ENCODE data around the gene ATP8B4. TPM values are rescaled to one million over a fixed set of nuclear protein-coding genes. Genes with fewer than 3 reads are reported as not detected.

The ATP8B4 gene
- total RNA-seq, 1 experiment from 2014 or later, result not detected

- intact Hi-C loops (cut with micrococcal nuclease; ENCODE audit: unreplicated experiment), result no loop called here
- CTCF ChIA-PET, result no interaction called here
Measured at GRCh38 chr15:50028326-50028725, 90.7 kb downstream of the ATP8B4 start.

DNA sequence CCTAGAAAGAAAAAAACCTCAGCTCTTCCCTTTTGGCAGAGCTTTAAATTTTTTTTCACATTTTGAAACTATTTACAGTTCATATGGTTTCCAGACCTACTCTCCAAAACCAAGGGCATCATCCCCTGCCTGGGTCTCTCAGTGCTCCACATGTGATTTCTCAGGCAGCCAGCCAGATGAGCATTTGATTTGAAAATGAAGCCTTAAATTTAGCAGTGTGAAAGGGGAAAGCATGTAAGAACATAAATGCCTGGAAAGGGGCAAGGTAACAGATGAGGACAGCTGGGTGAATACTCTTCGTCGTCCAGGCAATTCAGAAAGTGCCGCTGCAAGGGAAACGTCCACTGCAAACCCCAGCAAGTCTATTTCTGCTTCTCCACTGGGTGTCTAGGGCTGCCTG, 94.8 kb downstream of the ATP8B4 start:
- Histone ChIP-seq H3K36me3 (ENCODE audit: control insufficient read depth, insufficient read depth, low read length) (no peaks in the 10 kb centered on the region), H3K27ac (ENCODE audit: low read length) (no peak overlapping the region), H3K4me1 (ENCODE audit: control insufficient read depth, insufficient read depth, low read length) (no peaks in the 10 kb centered on the region), H3K27me3 (ENCODE audit: control insufficient read depth, insufficient read depth, low read length) (no peaks in the 10 kb centered on the region; the same call in 1 of the 2 replicates), H3K9me3 (ENCODE audit: control insufficient read depth, insufficient read depth, low read depth, low read length) (no peaks in the 10 kb centered on the region), H3K4me3 (ENCODE audit: low read depth in 2 of 2, low read length in 2 of 2) (no peak overlapping the region)
- no peak for TF ChIP-seq SIN3A (IDR thresholded peaks at IDR 0.05; ENCODE audit: borderline replicate concordance, insufficient read depth, low read depth, low read length)
- no peak for TF ChIP-seq REST (IDR thresholded peaks at IDR 0.05; ENCODE audit: insufficient read depth in 1 of 2, low read depth in 2 of 2, low read length in 1 of 2)
- TF ChIP-seq TCF7L2 (IDR thresholded peaks at IDR 0.05; ENCODE audit: low read depth, low read length), result no peak
- TF ChIP-seq, protein P1, sequence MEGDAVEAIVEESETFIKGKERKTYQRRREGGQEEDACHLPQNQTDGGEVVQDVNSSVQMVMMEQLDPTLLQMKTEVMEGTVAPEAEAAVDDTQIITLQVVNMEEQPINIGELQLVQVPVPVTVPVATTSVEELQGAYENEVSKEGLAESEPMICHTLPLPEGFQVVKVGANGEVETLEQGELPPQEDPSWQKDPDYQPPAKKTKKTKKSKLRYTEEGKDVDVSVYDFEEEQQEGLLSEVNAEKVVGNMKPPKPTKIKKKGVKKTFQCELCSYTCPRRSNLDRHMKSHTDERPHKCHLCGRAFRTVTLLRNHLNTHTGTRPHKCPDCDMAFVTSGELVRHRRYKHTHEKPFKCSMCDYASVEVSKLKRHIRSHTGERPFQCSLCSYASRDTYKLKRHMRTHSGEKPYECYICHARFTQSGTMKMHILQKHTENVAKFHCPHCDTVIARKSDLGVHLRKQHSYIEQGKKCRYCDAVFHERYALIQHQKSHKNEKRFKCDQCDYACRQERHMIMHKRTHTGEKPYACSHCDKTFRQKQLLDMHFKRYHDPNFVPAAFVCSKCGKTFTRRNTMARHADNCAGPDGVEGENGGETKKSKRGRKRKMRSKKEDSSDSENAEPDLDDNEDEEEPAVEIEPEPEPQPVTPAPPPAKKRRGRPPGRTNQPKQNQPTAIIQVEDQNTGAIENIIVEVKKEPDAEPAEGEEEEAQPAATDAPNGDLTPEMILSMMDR (IDR thresholded peaks at IDR 0.05), result no peak
- TF ChIP-seq POLR2AphosphoS5 (IDR thresholded peaks at IDR 0.05; ENCODE audit: low read depth, low read length), result no peak
- POLR2A ChIA-PET, result interaction anchor here (0.5 kb wide), 1 partner anchor 248 kb away, joined by 11 read pairs; no protein-coding TSS in a partner anchor
- no TSS peak for BruUV-seq (replicated peaks)
- CTCF ChIA-PET, result no interaction called here
- intact Hi-C loops (cut with micrococcal nuclease; ENCODE audit: unreplicated experiment) (no loop called here), in situ Hi-C loops (cut with HindIII; ENCODE audit: low pct_unique_long_range_greater_than_20kb, low sequenced_read_pairs) (no loop called here)
- no peak for DNase-seq (ENCODE audit: low read depth, low spot score)
- ATAC-seq, result no peak

More at GRCh38 chr15:50028326-50028725, 90.7 kb downstream of the ATP8B4 start:
- Histone ChIP-seq H3K27ac (ENCODE audit: low read length) (no peak overlapping the region), H3K9me3 (ENCODE audit: control insufficient read depth, insufficient read depth, low read depth, low read length) (no peaks in the 10 kb centered on the region), H3K4me1 (ENCODE audit: control insufficient read depth, insufficient read depth, low read length) (no peaks in the 10 kb centered on the region), H3K4me3 (ENCODE audit: low read depth in 2 of 2, low read length in 2 of 2) (no peak overlapping the region), H3K36me3 (ENCODE audit: control insufficient read depth, insufficient read depth, low read length) (no peaks in the 10 kb centered on the region), H3K27me3 (ENCODE audit: control insufficient read depth, insufficient read depth, low read length) (peaks cover 2% of the 10 kb centered on the region)
- ATAC-seq (no peak), DNase-seq (ENCODE audit: low read depth, low spot score) (no peak)
- no TSS peak for BruUV-seq (replicated peaks)
- POLR2A ChIA-PET, result no interaction called here
- no peak for TF ChIP-seq POLR2AphosphoS5 (IDR thresholded peaks at IDR 0.05; ENCODE audit: low read depth, low read length)
- no peak for TF ChIP-seq SIN3A (IDR thresholded peaks at IDR 0.05; ENCODE audit: borderline replicate concordance, insufficient read depth, low read depth, low read length)
- TF ChIP-seq TCF7L2 (IDR thresholded peaks at IDR 0.05; ENCODE audit: low read depth, low read length), result no peak
- TF ChIP-seq, protein P1 (IDR thresholded peaks at IDR 0.05), result no peak
- no peak for TF ChIP-seq REST (IDR thresholded peaks at IDR 0.05; ENCODE audit: insufficient read depth in 1 of 2, low read depth in 2 of 2, low read length in 1 of 2)
- in situ Hi-C loops (cut with HindIII; ENCODE audit: low pct_unique_long_range_greater_than_20kb, low sequenced_read_pairs), result no loop called here

Data from Panc1 (cell line).